ENCODE results near the gene MFSD2A. TPM values are rescaled to one million over a fixed set of nuclear protein-coding genes. Genes with fewer than 3 reads are reported as not detected.
"Not testable (repeated sequence)": the region's sequence is repeated elsewhere in the genome, so short reads cannot be mapped to it uniquely, and the experiment has no call there.

MFSD2A gene
- 1 to 10 TPM; 1.7 to 2.7 (median 2.5) TPM for polyA plus RNA-seq (ENCODE audit: insufficient read length in 3 of 3)
- long read RNA-seq, donor 1, result 0 reads
- long read RNA-seq, donor 2, partial matches to known transcripts, result 0 of 1 reads
- long read RNA-seq, donor 2, other reads (novel, unspliced or antisense), result 0 of 1 reads
- long read RNA-seq, donor 3, result 0 reads
- long read RNA-seq, donor 4, result 0 reads
- long read RNA-seq, donor 5, result 0 reads
- long read RNA-seq, donor 6, result 0 reads
- long read RNA-seq, donor 7, partial matches to known transcripts, result 0 of 1 reads
- long read RNA-seq, donor 7, other reads (novel, unspliced or antisense), result 0 of 1 reads
- long read RNA-seq, donor 8, result 0 reads
- long read RNA-seq, donor 9, partial matches to known transcripts, result 0 of 1 reads
- long read RNA-seq, donor 9, other reads (novel, unspliced or antisense), result 0 of 1 reads
- long read RNA-seq, donor 10, partial matches to known transcripts, result 0 of 1 reads
- long read RNA-seq, donor 10, other reads (novel, unspliced or antisense), result 0 of 1 reads
- long read RNA-seq, donor 11, partial matches to known transcripts, result 0 of 1 reads
- long read RNA-seq, donor 11, other reads (novel, unspliced or antisense), result 0 of 1 reads
- long read RNA-seq, donor 12, result 0 reads
- long read RNA-seq, donor 13, result 0 reads
- long read RNA-seq, donor 14, result 0 reads
- long read RNA-seq, donor 15, partial matches to known transcripts, result 0 of 1 reads
- long read RNA-seq, donor 15, other reads (novel, unspliced or antisense), result 0 of 1 reads
- long read RNA-seq, donor 16, result 0 reads

DNA sequence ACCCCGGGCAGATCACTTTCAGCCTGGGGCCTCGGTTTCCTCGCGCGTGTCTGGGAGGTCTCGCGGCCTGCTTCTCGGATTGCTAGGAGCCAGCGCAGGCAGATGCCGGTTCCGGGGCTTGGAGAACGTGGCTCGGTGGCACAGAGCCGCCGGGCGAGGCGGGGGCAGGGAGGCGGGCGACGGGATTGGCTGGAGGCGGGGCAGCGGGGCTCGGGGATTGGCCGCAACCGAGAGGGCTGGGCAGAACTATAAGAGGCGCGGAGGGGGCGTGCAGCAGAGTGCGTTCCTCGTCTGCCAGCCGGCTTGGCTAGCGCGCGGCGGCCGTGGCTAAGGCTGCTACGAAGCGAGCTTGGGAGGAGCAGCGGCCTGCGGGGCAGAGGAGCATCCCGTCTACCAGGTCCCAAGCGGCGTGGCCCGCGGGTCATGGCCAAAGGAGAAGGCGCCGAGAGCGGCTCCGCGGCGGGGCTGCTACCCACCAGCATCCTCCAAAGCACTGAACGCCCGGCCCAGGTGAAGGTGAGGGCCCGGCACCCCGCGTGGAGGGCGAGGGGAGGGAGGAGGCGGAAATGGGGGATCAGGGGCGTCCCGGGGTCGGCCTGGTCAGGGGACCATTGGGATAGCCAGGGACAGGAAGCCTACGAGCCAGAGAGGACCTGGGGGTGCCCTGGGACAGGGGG, at the start of gene MFSD2A:
Gene MFSD2A, plus strand, starts transcription at position 276 of the 677 bp plus-strand sequence. Its CDS starts 148 bp downstream, at position 424.
- peak; percentile 77 for DNase-seq

DNA sequence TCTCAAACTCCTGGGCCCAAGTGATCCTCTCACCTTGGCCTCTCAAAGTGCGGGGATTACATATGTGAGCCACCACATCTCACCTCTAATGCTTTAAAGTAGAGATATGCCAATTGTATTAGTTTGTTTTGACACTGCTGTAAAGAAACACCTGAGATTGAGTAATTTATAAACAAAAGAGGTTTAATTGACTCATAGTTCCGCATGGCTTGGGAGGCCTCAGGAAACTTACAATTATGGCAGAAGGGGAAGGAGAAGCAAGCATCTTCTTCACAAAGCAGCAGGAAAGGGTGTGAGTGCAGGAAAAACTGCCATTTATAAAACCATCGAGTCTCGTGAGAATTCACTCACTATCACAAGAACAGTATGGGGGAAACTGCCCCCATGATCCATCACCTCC, 49.8 kb upstream of the MFSD2A start:
- DNase-seq, result no peak

DNA sequence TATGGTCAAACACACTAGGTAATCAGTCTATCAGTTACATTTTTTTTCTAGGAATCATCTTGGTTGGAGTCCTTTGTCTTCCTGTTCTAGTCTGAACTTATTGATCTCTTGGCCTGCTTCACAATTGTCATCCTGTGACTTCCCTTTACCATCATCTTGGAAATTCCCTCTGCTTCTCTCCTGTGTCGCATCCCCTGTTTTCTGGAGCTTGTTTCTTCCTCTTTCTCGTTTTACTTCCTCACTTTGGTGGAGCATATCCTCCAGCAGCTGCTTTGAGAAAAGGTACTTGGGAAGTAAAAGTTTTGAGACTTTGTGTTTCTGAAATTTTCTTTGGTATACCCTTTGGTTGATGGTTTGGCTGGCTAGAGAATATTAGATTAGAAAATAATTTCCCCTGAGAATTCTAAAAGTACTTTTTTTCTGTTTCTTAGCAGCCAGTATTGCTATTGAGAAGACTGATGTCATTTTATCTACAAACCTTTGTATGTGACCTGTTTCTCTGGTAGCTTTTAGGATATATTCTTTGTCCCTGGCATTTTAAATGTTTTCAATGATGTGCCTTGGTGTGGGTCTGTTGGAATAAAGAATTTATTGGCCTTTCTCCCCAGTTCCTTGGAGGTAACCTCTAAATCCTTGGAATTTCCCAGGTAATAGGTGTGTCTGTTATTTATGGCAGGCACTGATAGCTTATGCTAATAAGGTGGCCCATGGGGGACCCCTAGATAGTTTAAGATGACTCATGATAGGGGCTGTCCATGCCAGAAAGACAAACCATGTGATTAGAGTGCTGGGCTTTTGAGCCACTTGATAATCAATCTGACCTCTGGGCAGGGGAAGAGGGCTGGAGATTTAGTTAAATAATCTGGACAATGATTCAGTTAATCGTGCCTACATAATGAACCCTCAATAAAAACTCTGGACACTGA, 47.2 kb upstream of the MFSD2A start:
- DNase-seq, result no peak

DNA sequence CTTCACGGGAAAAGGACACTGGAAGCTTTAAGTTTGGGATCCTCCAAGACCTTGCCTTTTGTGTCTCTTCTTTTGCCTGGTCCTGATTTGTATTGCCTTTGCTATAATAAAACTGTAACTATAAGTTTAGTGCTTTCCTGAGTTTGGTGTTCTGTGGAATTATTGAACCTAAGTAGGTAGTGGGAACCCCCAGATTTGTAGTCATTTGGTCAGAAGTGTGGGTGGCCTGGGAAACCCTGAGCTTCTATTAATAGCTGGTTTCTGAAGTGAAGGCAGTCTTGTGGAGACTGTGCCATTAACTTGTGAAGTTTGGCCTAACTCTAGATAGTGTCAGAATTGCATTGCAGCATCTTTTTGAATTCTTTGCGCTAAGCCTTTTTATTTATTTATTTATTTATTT, 46.4 kb upstream of the MFSD2A start:
- no peak for DNase-seq

DNA sequence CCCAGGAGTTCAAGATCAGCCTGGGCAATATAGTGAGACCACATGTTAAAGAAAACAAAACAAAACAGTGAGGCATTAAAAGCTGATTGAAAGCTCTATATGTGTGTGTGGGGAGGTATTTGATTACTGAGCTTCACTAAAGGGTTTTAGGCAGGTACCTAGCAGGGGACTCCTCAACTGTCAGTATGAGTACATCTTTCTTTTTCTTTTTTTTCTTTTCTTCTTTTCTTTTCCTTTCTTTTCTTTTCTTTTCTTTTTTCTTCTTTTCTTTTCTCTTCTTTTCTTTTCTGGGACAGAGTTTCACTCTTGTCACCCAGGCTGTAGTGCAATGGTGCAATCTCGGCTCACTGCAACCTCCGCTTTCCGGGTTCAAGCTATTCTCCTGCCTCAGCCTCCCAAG, 44.7 kb upstream of the MFSD2A start:
- DNase-seq, result no peak

DNA sequence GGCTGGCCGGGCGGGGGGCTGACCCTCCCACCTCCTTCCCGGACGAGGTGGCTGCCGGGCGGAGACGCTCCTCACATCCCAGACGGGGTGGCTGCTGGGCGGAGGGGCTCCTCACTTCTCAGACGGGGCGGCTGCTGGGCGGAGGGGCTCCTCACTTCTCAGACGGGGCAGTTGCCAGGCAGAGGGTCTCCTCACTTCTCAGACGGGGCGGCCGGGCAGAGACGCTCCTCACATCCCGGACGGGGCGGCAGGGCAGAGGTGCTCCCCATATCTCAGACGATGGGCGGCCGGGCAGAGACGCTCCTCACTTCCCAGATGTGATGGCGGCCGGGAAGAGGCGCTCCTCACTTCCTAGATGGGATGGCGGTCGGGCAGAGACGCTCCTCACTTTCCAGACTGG, 41.8 kb upstream of the MFSD2A start:
- DNase-seq, result not testable (repeated sequence)

DNA sequence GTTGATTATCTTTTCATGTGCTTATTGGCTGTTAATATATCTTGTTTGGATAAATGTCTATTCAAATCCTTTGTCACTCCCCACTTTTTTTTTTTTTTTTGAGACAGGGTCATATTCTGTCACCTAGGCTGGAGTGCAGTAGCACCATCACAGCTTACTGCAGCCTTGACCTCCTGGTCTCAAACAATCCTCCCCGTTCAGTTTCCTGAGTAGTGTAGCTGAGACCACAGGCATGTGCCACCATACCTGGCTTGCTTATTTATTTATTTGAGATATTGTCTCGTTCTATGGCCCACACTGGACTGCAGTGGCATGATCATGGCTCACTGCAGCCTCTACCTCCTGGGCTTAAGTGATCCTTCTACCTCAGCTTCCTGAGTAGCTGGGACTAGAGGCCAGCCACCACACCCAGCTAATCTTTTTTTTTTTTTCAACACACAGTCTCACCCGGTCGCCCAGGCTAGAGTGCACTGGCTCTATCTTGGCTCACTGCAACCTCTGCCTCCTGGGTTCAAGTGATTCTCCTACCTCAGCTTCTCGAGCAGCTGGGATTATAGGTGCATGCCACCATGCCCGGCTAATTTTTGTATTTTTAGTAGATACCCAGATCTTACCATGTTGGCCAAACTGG, 39.3 kb upstream of the MFSD2A start:
- DNase-seq, result no peak

DNA sequence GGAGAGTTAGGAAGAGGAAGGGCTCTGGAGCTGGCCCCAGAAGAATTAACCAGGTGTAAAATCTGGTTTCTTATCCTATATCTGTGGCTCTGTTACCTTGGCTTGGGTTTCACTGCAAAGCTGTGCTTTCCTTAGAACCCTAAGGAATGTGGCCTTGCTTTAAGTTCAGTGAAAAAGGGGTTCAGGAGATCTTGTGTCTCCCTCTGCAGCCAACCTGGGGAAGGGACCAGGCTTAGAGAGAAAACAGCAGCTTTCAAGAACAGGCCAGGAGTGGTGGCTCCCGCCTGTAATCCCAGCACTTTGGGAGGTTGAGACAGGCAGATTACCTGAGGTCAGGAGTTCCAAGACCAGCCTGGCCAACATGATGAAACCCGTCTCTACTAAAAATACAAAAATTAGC, 37.1 kb upstream of the MFSD2A start:
- no peak for DNase-seq

DNA sequence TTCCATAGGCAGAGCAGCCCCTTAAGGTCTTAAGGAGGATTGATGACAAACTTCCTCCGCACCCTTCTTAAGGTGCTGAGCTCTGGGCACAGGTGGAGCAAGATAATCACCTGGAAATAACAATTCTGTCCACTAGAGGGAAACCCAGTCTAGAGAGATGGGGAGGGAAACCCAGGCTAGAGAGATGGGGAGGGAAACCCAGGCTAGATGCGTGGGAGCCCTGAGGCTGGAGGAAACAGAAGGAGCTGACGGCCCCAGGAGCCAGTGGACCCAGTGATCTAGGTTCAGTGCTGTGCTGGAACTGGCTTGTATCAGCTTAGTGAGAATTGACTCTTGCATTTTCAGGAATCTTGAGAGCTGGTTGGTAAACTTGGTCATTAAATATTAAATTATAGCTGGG, 35.4 kb upstream of the MFSD2A start:
- peak; percentile 71 for DNase-seq

DNA sequence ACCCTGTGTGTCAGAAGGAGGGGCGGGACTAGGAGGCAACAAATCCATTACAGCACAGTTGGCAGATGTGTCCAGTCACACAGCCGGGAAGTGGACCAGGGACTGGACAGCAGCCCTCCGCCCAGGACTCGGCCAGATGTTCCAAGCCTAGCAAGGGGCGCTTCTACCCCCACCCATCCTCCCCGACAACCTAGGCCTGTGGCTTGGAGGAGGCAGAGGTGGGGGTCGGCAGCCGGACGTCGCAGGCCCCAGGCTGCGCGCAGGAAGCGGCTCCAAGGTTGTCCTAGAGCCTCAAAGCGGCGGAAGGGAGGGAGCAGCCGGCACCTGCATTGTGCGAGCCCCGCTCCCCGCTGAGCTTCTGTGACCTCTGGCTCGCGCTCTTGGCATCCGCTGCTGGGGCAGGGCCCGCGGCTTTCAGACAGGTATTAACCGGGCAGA, 32.7 kb upstream of the MFSD2A start:
- no peak for DNase-seq

DNA sequence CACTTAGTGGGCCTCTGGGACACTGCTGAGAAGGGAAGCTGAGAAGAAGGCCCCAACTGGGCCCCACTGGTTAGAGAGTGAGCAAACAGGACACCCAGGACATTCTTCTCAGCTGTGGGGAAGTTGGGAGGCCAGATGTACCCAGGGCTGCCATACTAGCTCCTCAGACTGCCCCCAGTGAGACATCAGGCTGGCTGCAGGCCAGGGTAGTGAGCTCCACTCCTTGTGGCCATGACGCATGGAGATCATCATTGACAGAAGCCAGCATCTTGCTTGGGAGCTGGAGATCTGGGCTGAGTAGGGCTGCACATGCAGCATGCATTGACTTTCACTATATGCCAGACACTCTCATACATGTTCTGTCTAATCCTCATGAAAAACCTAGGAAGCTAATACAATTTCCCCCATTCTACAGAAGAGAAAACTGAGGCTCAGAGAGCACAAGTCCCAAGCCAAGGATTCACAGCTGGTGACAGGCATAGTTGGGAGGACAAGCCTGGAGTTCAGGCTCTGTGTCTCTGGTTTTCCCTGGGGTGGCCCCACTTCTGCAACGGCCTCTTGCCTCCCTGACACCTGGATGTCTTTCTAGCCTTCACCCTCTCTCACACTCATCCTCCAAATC, 29.1 kb upstream of the MFSD2A start:
- no peak for DNase-seq

DNA sequence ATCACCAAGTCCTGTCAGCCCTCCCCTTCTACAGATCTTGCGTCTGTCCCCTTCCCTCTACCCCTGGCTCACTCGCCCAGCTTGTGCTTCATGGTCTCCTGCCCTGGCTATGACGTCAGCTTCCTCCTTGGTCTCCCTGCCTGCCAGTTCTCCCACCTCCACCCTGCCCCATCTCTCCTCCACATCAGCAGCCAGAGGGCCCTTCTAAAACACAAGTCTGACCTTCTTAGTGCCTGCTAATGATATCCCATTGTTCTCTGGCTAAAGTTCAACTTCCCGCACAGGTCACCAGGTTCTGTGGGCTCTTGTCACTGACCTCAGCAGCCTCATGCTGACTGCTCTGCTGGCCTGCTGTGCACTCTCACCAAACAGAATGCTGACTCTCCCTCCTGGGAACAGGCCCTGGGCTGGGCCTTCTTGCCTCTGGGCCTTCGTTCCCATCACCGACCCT, 28.6 kb upstream of the MFSD2A start:
- DNase-seq, result no peak

DNA sequence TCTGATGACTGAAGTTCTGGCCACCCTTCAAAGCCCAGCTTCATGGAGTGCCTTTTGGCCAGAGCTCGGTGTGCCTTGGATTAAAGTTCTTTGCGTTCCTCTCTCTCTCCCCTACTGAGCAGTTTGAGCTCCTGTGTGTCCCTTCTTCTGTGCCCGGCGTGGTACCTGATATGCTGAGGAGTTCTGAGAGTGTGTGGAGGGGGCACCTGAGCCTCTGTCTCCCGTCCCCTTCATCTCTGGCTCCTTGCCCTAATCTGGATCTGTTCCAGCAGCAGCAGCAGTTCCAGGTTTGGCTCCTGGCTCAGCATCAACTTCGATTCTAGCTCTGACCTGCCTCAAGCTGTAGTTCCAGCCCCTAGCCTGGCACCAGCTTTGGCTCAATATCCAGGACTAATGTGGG, 28.1 kb upstream of the MFSD2A start:
- no peak for DNase-seq

DNA sequence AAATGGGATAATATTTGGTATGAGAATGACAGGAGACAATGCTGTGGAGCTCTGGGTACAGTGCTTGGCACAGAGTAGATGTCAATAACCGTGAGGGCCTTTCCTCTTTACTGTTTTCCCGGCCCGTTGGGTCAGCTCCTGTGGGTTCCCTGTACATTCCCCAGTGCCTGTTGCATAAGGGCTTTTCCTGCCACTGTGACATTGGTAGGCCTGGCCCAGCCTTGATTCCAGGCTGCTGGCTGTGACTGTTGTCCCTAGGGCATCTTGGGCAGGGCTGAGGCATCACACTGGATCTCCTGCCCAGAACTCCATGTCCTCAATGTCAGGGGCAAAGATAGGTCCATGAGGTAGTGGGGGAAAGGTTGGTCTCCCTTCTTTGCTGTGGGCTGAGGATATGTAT, 27.4 kb upstream of the MFSD2A start:
- DNase-seq, result no peak

DNA sequence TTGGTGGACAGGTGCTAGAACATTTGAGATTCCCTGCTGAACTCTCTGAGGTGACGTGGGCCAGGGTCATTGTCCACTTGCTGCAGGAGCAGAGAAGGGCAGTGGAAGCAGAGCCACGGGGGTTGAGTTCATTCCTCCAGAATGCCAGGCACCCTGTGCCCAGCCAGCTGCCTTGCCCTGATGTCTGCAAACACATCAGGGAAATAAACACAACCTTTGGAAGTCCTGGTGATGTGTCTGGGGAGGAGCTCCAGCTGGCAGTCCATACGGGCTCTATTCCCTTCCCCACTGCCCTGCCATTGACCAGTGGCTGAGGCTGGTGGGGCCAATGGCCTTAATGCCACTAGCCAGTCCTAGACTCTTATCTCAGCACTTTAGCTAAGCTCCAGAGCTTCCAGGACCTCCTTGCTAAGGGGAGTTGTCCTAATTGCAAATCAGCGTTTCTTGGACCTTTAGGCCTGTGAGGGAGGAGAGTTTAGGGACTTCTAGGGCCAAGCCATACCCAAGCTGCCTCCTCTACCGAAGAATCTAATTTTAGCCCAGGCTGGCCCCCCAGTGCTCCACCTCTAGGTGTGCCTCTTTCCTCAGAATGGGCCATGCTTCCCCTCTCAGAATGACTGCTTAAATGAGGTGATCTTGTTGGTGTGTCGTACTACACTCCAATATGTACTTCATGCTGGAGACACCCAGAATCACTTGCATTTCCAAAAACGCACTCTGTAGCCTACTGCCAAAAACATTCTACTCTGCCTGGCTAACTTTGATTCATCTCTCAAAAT, 25.9 kb upstream of the MFSD2A start:
- no peak for DNase-seq

DNA sequence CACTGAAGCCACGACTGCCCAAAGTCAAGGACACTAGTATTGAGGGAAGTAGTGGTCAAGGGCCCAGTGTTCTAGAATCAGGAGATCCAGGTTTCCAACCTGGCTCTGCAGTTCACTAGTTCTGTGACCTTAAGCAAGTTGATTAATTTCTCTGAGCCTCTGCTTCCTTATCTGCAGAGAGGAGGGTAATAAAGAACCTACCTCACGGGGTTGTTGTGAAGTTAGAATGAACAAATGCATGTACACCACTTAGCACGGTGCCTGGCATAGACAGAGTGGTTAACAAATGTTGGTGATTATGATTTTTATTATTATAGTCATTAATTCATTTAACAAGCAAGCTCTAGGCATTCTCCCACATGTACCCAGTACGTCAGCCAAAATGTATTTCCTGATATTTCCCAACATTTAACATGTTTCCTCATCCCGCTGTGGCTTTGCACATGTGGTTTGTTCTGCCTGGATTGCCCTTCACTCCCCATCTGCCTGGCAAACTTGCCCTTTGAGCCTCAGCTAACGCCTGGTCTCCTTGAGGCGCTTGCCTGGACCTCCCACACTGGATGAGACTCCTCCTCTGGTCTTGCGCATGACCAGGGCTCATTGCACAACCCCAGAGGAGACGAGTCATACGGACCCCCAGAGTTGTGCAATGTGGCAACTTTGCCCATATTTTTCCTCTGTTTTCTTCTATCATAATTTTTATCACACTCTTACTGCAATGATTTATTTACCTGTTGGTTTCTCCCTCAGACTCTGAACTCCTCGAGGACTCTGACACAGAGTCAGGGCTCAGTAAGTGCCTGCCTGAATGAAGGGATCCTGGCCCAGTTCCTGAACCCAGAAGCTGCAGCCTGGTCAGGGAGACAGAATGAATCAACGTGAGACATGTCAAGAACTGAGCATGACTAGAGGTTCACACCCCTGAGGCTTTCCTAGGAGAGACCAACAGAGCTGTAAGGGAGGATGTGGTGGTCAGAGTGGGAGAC, 20.7 kb upstream of the MFSD2A start:
- no peak for DNase-seq

DNA sequence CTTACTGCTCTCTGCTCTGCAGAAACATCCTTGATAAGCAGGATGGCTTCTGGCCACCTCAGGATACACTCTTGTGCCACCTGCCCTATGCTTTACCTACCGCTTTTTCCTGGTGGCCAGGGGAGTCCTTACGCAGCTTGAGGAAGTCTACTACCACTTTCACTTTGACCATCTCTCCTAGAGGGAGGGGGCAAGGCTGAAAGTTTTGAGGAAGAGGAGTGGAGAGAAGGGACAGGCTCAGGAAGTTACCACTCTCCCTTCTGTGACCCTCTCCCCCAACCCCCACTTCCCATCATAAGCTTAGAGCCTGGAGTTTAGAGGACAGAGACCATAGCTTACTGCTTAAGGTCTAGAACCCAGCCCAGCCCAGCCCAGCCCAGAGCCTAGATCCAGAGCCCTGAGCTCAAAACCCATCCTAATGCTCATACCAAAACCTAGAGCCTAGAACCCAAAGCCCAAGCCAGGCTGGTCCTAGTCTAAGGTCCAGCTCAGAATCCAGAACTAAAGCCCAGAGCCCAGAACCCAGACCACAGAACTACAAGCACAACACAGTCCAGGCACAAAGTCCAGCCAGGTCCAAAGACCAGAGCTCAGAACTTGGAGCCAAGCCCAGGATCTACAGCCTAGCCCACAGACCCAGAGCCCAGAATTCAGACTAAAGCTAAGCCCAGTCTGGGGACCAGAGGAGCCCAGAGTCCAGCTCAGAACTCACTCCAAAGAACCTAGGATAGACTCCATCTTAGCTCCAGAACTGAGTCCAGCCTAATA, 18.0 kb upstream of the MFSD2A start:
- DNase-seq, result no peak

DNA sequence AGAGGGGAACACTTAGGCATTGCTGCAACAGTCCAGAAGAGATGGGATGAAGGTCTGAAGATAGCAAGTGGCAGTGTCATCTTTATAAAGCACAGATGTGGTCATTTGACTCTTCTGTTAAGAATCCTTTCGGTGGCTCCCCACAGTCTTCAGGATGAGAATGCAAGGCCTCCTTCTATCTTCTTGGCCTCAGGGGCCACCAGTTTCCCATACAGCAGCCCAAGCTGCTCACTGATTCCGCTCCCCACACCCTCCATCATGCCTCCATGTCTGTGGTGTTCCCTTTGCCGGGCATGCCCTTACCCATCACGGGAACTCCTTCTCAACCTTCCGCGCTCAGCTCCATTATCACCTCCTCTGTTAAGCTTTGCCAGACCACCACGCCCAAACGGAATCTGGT, 16.1 kb upstream of the MFSD2A start:
- DNase-seq, result no peak
